ENCODE results near the gene C1orf56. TPM values are rescaled to one million over a fixed set of nuclear protein-coding genes. Genes with fewer than 3 reads are reported as not detected.

Gene C1orf56
- total and polyA plus RNA-seq, 2 donors (not counting 3 experiments of a cell fraction or from before 2014, with no cell fraction given): 3.0 to 3.5 TPM

GRCh38 chr1:151065089-151065645, 17.6 kb downstream of the C1orf56 start:
- no peak for TF ChIP-seq POLR2AphosphoS5 (IDR thresholded peaks at IDR 0.05; ENCODE audit: insufficient read depth, low read depth, low read length)
- TF ChIP-seq POLR2A (IDR thresholded peaks at IDR 0.05; ENCODE audit: low read depth, low read length): no peak
- no peak for TF ChIP-seq GATA2 (IDR thresholded peaks at IDR 0.05; ENCODE audit: insufficient read depth, insufficient read length, low read depth, low read length)
- TF ChIP-seq MYC (IDR thresholded peaks at IDR 0.05; ENCODE audit: low read depth, low read length): no peak
- no peak for TF ChIP-seq EZH2 (IDR thresholded peaks at IDR 0.05; ENCODE audit: borderline replicate concordance, low read depth, low read length, severe bottlenecking)
- TF ChIP-seq CTCF (IDR thresholded peaks at IDR 0.05; ENCODE audit: extremely low read depth in 1 of 2, insufficient read depth in 1 of 2, low read depth in 1 of 2, low read length in 2 of 2): no peak
- no peak for TF ChIP-seq MAX (IDR thresholded peaks at IDR 0.05; ENCODE audit: insufficient read depth, insufficient read length)
- TF ChIP-seq FOS (IDR thresholded peaks at IDR 0.05; ENCODE audit: borderline replicate concordance, insufficient read depth, low read length): no peak
- POLR2A ChIA-PET: no interaction called here
- Histone ChIP-seq H3K27me3 (ENCODE audit: control insufficient read depth in 2 of 2, insufficient read depth in 2 of 2, low read length in 2 of 2) (no peaks in the 10 kb centered on the region), H2AFZ (ENCODE audit: low read depth, low read length) (no peak overlapping the region), H3K9me3 (replicated peaks; ENCODE audit: control insufficient read depth, insufficient read depth, low read length) (no peaks in the 10 kb centered on the region), H3K4me2 (ENCODE audit: insufficient read depth, low read length) (no peak overlapping the region), H3K9ac (replicated peaks; ENCODE audit: extremely low read depth, insufficient read depth, low read length) (no peak overlapping the region), H3K27ac (ENCODE audit: insufficient read depth, low read depth, low read length) (no peak overlapping the region), H4K20me1 (replicated peaks; ENCODE audit: control insufficient read depth, extremely low read depth, insufficient read depth, low read length) (no peaks in the 10 kb centered on the region), H3K4me3 (replicated peaks in 1 of 3; ENCODE audit: insufficient read depth in 1 of 3, low read depth in 1 of 3, low read length in 3 of 3) (no peak overlapping the region), H3K36me3 (ENCODE audit: control insufficient read depth in 2 of 2, extremely low read depth in 1 of 2, insufficient read depth in 2 of 2, low read length in 2 of 2) (peaks cover 0 to 5% of the 10 kb centered on the region in 2 experiments), H3K9me1 (replicated peaks; ENCODE audit: control insufficient read depth, extremely low read depth, insufficient read depth, low read length) (no peaks in the 10 kb centered on the region), H3K79me2 (ENCODE audit: control insufficient read depth, insufficient read depth, low read length) (peaks cover 73% of the 10 kb centered on the region), H3K4me1 (ENCODE audit: control insufficient read depth, extremely low read depth, insufficient read depth, low read length) (peaks cover 15% of the 10 kb centered on the region)
- FAIRE-seq (no peak), DNase-seq (ENCODE audit: low read depth, low spot score) (no peak)
- dilution Hi-C loops (cut with MboI; ENCODE audit: extremely low pct_ligation_motif_present, low sequenced_read_pairs) (no loop called here), intact Hi-C loops (cut with micrococcal nuclease) (no loop called here)
- CTCF ChIA-PET: interaction anchor here (0.9 to 1.7 kb wide), 2 partner anchors 17 to 34 kb away, joined by 4 to 5 read pairs; partner anchors contain the start of gene C1orf56
- BruUV-seq (replicated peaks): no TSS peak

Data from endothelial cell of umbilical vein (primary cell).